ENCODE data around the gene ZFP1. TPM values are rescaled to one million over a fixed set of nuclear protein-coding genes. Genes with fewer than 3 reads are reported as not detected.

ZFP1 gene
- total RNA-seq, 1 experiment from 2014 or later = 9.7 TPM

GRCh38 chr16:75105306-75106061, 42.8 kb upstream of the ZFP1 start:
- ATAC-seq (no peak), DNase-seq (ENCODE audit: low spot score) (no peak)
- ChIA-PET POLR2A (no interaction called here), CTCF (interaction anchor here (1.0 to 1.5 kb wide), 3 partner anchors 9 to 243 kb away, joined by 3 to 5 read pairs (median 4); partner anchors contain the start of gene ZNRF1)
- TF ChIP-seq NFYB (CRISPR knock-in tag; conservative IDR thresholded peaks at IDR 0.05; ENCODE audit: low read depth) (no peak), NR1H2 (CRISPR knock-in tag; IDR thresholded peaks at IDR 0.05) (no peak), GTF2I (CRISPR knock-in tag; conservative IDR thresholded peaks at IDR 0.05) (no peak), NFATC4 (CRISPR knock-in tag; IDR thresholded peaks at IDR 0.05) (no peak), USF2 (CRISPR knock-in tag; IDR thresholded peaks at IDR 0.05) (no peak), AFF4 (CRISPR knock-in tag; IDR thresholded peaks at IDR 0.05; ENCODE audit: borderline replicate concordance) (no peak)
- H3K9me3 Mint-ChIP-seq = peaks cover 6% of the 10 kb centered on the region
- H3K27ac Mint-ChIP-seq = peak overlapping the region; percentile 70
- peaks cover 28% of the 10 kb centered on the region for H3K4me1 Mint-ChIP-seq
- H3K4me3 Mint-ChIP-seq = no peak overlapping the region
- no peaks in the 10 kb centered on the region for H3K27me3 Mint-ChIP-seq (ENCODE audit: low read depth)
- H3K36me3 Mint-ChIP-seq = peaks cover 9% of the 10 kb centered on the region

GRCh38 chr16:75106351-75107274, 41.7 kb upstream of the ZFP1 start:
- no peak for ATAC-seq
- CTCF ChIA-PET = interaction anchor here (1.5 to 5.7 kb wide), 2 partner anchors 8 to 10 kb away, joined by 5 to 135 read pairs; no protein-coding TSS in a partner anchor
- H3K27ac Mint-ChIP-seq = peak overlapping the region; percentile 52
- no peaks in the 10 kb centered on the region for H3K27me3 Mint-ChIP-seq (ENCODE audit: low read depth)
- no peak for TF ChIP-seq KAT7 (CRISPR knock-in tag; IDR thresholded peaks at IDR 0.05; ENCODE audit: borderline replicate concordance)
- no peak for TF ChIP-seq ZNF416 (CRISPR knock-in tag; IDR thresholded peaks at IDR 0.05)
- no peak for TF ChIP-seq SOX15 (CRISPR knock-in tag; IDR thresholded peaks at IDR 0.05)
- TF ChIP-seq ZNF423 (CRISPR knock-in tag; IDR thresholded peaks at IDR 0.05) = no peak
- TF ChIP-seq FOXP4 (CRISPR knock-in tag; IDR thresholded peaks at IDR 0.05) = no peak
- TF ChIP-seq JUN (CRISPR knock-in tag; IDR thresholded peaks at IDR 0.05) = no peak
- TF ChIP-seq FOXK1 (CRISPR knock-in tag; IDR thresholded peaks at IDR 0.05) = no peak
- no peak for TF ChIP-seq USF1 (CRISPR knock-in tag; IDR thresholded peaks at IDR 0.05)
- no peak for TF ChIP-seq HMGXB4 (CRISPR knock-in tag; IDR thresholded peaks at IDR 0.05)
- no peak for TF ChIP-seq CDX4 (CRISPR knock-in tag; IDR thresholded peaks at IDR 0.05; ENCODE audit: borderline replicate concordance)
- no peak for TF ChIP-seq HMGA2 (CRISPR knock-in tag; IDR thresholded peaks at IDR 0.05)
- no peak for TF ChIP-seq JAZF1 (CRISPR knock-in tag; IDR thresholded peaks at IDR 0.05)
- H3K9me3 Mint-ChIP-seq = peaks cover 6% of the 10 kb centered on the region
- H3K4me3 Mint-ChIP-seq = no peak overlapping the region
- POLR2A ChIA-PET = no interaction called here
- peaks cover 9% of the 10 kb centered on the region for H3K36me3 Mint-ChIP-seq
- no peak for DNase-seq (ENCODE audit: low spot score)
- H3K4me1 Mint-ChIP-seq = peaks cover 36% of the 10 kb centered on the region
